NB4 (cell line): ENCODE measurements around the gene ASMTL.

ENCODE experiments used
- DNase-seq: peaks from one replicate; pipeline ENCODE4 v3.0.0; 2010; ENCODE audit warnings: low read depth
- H3K4me3 ChIP-seq: one replicate; pipeline ENCODE4 v1.5.1; 2011; ENCODE audit warnings: mild to moderate bottlenecking, low read depth, low read length, moderate library complexity
- MYC ChIP-seq: IDR thresholded peaks from 2 replicates; pipeline ENCODE4 v1.6.1; 2011; ENCODE audit warnings: low read depth, low read length
- POLR2A ChIP-seq: IDR thresholded peaks from 2 replicates; pipeline ENCODE4 v1.6.1; 2011; ENCODE audit warnings: mild to moderate bottlenecking; ENCODE audit not compliant: insufficient read length; ENCODE audit errors: extremely low read depth
- TF ChIP-seq, protein P1 (sequence below): IDR thresholded peaks from one replicate; pipeline ENCODE4 v1.5.1; 2012; ENCODE audit warnings: low read depth, low read length
- TF ChIP-seq, protein P2 (sequence below): IDR thresholded peaks from 2 replicates; pipeline ENCODE4 v1.6.1; 2011; ENCODE audit warnings: low read depth, low read length

The ASMTL gene

GRCh38 chrX:1360171-1360570, 92.5 kb downstream of the ASMTL start:
- H3K4me3 ChIP-seq, result no peak overlapping the region
- TF ChIP-seq, protein P1, sequence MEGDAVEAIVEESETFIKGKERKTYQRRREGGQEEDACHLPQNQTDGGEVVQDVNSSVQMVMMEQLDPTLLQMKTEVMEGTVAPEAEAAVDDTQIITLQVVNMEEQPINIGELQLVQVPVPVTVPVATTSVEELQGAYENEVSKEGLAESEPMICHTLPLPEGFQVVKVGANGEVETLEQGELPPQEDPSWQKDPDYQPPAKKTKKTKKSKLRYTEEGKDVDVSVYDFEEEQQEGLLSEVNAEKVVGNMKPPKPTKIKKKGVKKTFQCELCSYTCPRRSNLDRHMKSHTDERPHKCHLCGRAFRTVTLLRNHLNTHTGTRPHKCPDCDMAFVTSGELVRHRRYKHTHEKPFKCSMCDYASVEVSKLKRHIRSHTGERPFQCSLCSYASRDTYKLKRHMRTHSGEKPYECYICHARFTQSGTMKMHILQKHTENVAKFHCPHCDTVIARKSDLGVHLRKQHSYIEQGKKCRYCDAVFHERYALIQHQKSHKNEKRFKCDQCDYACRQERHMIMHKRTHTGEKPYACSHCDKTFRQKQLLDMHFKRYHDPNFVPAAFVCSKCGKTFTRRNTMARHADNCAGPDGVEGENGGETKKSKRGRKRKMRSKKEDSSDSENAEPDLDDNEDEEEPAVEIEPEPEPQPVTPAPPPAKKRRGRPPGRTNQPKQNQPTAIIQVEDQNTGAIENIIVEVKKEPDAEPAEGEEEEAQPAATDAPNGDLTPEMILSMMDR, result no peak
- TF ChIP-seq MYC (no peak), POLR2A (no peak)
- TF ChIP-seq, protein P2, sequence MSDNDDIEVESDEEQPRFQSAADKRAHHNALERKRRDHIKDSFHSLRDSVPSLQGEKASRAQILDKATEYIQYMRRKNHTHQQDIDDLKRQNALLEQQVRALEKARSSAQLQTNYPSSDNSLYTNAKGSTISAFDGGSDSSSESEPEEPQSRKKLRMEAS, result no peak
- DNase-seq, result no peak

GRCh38 chrX:1359477-1359873, 93.2 kb downstream of the ASMTL start:
- no peak overlapping the region for H3K4me3 ChIP-seq
- TF ChIP-seq, protein P1, result no peak
- TF ChIP-seq MYC (no peak), POLR2A (no peak)
- TF ChIP-seq, protein P2, result no peak
- no peak for DNase-seq

- H3K4me3 ChIP-seq, result no peak overlapping the region
- no peak for DNase-seq
- TF ChIP-seq POLR2A (no peak), MYC (no peak)
- TF ChIP-seq, protein P2, result no peak
- TF ChIP-seq, protein P1, result no peak
Observed at GRCh38 chrX:1358793-1359476, 93.8 kb downstream of the ASMTL start.

- H3K4me3 ChIP-seq, result no peak overlapping the region
- TF ChIP-seq MYC (no peak), POLR2A (no peak)
- TF ChIP-seq, protein P2, result no peak
- TF ChIP-seq, protein P1, result no peak
- no peak for DNase-seq
Observed at GRCh38 chrX:1357993-1358392, 94.7 kb downstream of the ASMTL start.

DNA sequence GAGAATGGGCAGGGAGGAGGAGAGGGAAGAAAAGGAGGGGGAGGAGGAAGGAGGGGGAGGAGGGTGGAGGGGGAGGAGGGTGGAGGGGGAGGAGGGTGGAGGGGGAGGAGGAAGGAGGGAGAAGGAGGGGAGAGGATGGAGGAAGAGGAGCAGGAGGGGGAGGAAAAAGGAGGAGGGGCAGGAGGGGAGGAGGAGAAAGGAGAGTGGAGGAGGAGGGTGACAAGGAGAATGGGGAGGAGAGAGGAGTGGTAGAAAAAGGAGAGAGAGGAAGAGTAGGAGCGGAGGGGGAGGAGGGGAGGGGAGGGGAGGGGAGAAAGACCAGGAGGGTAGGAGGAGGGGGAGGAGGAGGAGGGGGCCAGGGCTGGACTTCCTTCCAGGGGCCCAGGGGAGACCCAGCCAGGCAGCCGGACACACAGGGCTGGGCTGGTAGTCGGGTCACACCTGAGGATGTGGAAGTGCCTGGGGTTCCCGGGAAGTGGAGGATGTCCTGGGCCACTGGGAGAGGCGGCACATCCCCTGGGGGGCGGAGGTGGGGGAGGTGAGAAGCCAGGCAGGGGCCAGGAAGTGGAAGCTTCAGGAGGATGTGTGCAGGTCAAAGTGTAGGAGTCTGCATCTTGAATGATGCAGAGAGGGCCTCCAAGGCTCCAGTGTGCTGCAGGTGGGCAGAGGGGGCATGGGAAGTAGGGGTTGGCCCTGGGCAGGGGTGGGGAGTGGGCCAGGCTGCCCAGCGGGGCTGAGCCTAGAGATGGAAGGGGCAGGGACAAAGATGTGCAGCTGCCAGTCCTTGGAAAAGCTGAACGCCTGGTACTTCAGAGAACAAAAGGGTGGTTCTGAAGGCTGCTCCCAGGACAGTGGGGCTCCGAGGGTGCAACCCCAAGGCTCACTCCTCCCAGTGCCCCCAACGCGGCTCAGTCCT, 97.3 kb downstream of the ASMTL start:
- no peak overlapping the region for H3K4me3 ChIP-seq
- no peak for DNase-seq
- TF ChIP-seq, protein P2, result no peak
- TF ChIP-seq MYC (no peak), POLR2A (no peak)
- TF ChIP-seq, protein P1, result no peak
